NCI-H82 (cell line): ENCODE measurements around the gene ROBO1.

ENCODE experiments used
- DNase-seq: peaks from one replicate; lab custom pipeline; 2025; lab: John Stamatoyannopoulos, UW

Gene ROBO1

DNA sequence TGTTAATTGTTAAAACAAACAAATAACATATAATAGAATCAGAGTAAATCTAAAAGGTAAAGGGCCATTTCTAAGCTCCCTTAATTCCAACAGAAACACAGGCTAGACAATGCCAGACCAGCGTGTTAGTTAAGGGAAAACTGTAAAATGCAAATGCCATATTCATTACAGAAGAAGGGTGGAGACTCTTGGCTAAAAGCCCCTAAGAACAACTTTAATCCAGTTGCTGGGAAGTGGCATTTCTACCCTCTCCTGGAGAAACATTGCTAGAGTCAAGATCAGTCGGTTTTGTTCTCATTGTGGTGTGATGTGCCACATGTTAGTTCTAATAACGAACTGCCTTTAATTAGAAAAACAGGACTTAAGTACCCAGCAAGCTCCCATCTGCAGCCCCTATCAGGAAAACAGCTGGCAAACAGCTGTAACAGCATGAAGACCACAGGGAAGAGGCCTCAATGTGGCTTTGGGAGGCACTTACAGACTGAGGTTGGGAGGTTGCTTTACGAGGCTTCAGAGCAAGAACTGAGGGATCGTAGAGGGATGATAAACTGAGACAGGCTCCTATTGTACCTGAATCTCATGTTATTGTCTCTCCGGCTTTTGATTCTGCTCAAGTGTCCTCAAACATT, 1134.8 kb downstream of the ROBO1 start:
- no peak for DNase-seq

DNA sequence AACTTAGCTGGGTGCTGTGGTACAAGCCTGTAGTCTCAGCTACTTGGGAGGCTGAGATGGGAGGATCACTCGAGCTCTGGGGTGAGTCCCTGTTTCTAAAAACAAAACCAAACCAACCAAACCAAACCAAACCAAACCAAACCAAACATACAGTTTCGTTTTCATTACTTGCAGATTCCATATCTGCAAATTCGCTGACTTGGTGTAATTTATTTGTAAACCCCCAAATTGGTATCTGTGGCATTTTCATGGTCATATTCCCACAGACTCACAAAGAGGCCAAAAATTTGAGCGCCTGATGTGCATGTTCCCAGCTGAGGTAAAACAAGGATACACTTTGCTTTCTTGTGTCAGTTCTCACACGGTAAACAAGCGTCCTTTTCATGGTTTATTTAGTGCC, 1138.3 kb downstream of the ROBO1 start:
- no peak for DNase-seq

DNA sequence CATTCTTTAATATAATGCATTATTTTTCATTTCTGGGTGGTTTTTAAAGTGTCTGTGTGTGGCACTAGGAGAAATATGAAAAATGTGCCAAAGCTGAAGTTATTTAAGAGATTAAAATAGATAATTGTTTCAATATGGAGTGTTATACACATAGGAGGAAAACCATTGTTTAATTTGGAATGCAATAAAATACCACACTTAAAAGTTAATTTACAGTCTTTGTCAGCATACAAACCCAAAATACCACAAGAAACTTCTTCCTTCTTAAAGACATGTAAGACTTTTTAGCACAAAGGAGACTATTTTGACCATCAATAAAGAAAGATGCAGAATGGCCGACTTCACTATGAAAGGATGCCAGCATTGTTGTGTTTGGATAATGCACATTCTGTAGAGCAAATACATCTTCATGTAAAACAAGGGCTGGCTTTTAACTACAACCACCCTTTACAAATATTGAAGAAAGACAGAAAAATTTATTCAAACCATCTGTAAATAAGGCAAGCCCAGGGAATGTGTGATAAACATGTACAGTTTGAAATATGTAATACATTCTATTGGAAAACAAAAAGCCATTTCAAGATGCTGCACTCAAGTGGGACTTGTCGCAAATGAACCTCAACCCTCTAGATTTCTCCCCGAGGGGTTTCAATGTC, 1146.6 kb downstream of the ROBO1 start:
- no peak for DNase-seq

DNA sequence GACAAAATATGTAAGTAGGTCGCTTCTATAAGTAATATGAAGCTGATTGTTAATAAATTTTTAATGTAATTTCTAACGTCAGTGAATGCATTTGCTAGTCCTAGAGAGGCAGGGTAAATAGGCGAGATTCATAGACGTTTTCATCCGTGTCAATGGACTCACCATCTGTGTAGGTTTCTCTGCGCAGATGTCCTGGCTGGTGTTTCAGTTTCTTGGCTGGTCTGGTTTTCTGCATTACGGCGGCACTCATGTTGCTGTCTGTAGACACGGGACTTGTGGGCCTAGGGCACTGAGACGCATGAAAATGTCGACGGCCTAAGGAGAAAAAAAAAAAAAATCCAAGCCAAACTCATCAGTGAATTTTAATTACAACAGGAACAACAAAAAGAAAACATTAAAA, 1153.3 kb downstream of the ROBO1 start:
- peak; percentile 7 for DNase-seq

DNA sequence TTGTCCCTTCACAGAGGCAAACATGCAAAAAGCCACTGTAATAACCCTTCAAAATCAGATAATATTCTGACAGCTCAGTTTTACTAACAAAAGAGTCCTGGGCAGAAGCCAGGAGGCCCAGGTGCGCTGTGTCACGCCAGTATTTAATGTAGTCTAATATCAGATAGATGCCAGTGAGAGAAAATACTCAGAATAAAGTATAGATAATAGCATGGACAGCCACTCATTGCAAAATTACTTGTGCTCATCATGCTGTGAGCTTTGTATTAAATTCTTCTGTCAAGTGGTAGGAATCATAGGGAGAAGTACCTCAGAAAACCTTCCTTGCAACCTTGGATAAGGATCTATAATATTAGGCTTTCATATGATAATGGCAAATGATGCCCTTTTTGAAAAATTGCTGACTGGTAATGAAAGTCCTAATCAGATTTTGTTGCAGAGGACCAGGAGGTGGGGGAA, 1154.3 kb downstream of the ROBO1 start:
- DNase-seq = no peak

DNA sequence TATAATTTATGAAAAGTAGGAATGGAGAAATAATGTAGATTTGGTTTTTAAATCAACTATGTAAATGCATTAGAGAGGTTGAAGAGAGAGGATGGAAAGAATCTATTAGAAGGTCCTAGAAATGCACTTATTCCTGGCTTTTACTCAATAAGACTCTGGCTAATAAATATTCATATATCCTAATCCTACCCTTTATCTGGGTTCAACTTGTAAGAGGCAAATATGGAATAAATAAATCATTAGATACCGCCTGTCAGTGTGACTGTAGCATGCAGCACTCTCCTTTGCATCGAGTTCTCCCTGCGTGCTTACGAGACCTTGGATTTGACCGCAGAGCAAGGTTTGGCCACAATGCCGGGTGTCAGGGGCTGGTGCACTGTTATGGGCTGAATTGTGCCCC, 1156.5 kb downstream of the ROBO1 start:
- no peak for DNase-seq

DNA sequence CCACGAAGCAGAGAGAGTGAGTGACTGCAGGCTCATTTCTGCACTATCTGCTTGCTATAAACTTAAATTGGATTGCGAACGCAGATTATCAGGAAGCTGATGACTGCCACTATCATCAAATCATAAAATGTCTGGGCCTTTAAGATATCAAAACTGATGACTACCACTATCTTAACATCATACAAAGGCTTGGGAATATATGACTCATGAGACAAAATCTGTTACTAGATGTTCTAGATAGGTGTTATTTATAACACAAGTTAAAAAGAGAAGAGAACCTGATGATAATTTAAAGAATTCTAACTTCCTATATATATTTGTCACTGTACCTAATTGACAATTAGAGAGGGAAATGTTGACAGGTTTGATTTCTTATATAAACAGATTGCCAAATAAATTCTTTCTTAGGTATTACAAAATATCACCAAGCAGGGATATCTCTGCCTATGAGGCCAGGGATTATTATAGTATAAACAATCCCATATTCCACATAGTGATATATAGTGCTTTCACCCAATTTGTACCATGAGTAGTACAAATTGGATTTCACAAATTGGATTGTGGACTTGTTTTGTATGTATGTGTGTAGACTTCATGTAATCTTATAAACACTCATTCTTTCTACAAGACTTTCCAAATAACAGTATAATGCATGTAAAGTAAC, 1157.2 kb downstream of the ROBO1 start:
- DNase-seq = peak; percentile 91

DNA sequence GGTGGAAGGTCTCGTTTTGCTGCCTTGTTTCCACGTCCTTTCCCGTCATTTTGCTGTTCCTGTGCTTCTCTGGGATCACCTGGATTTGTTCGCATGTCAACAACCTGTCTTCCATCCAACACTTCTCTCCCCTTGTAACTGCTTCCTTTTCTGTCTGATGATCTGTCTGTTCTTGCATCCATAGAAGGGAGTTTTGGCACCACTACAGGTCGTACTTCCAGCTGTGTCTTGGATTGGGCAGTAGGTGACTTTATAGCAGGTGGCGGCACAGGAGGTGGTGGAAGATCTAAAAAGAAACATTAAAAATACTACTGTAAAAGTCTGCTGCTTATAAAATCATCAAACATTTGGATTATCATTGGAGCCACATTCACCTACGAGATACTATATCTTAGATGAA, 1161.0 kb downstream of the ROBO1 start:
- DNase-seq = no peak

DNA sequence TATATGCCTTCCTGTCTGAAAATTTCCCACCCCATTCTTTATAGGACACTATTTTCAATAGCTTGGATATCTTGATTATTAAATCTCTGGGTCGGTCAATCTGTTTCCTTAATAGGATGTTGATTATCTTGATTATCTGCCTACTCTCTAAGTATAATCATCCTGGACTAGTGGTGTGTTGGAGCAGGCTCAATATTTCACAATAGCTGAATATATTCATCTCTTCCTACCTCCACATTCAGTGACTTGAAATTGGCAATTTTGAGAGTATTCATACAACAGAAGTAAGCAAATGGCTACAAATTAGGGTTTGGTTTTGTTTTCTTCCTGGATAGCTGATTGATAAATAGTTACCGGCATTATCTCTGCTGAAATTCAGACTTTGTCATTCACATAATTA, 1162.6 kb downstream of the ROBO1 start:
- DNase-seq = no peak

DNA sequence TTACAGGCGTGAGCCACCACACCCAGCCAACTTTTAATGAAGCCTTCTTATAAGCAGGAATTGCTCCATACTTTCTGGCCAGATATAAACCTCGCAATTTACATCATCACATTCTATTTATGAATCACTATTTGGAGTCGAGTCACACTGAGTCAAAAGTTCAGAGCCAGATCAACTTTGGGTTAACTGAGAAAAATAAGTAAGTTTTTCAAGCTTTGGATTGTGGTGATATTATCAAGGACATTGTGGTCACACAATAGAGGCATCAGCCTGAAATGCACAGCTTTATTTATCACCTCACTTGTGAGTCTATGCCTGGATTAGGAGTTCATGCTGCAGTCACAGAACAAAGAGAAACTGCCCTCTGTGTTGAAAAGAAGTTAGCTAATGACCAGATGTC, 1163.5 kb downstream of the ROBO1 start:
- DNase-seq = no peak

DNA sequence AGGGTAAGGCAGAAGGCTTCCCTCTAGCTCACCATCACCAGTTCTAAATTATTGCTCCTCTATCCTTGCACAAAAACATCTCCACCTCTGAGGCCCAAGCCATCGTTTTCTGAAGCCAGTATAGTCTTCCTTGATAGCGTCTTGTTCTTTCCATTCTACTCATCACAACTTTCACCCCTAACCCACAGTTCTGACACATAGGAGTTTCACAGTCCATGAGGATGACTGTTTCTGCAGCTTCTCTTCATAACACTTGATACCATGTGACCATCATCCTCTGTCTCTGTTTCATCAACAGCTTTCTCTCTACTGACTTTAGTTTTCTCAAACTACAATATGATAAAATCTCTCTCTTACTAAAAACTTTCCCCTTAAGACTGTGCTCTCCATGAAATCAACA, 1166.5 kb downstream of the ROBO1 start:
- no peak for DNase-seq

DNA sequence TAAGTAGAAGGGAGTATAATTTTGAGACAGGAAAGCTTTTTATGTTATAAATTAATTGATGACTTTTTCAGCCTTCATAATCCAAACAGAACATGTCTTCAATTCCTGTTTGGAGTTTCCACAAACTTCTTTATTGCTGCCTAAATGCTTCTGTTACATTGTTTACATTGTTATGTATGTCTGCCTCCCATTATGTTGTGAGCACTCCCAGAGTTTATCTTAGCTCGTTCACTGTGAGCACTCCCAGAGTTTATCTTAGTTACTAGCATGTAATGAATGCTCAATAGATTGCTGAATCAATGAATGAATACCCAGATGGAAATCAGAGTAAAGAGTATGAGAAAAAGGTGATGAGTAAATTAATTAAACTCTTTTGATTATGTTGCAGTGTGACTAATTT, 1178.0 kb downstream of the ROBO1 start:
- no peak for DNase-seq

DNA sequence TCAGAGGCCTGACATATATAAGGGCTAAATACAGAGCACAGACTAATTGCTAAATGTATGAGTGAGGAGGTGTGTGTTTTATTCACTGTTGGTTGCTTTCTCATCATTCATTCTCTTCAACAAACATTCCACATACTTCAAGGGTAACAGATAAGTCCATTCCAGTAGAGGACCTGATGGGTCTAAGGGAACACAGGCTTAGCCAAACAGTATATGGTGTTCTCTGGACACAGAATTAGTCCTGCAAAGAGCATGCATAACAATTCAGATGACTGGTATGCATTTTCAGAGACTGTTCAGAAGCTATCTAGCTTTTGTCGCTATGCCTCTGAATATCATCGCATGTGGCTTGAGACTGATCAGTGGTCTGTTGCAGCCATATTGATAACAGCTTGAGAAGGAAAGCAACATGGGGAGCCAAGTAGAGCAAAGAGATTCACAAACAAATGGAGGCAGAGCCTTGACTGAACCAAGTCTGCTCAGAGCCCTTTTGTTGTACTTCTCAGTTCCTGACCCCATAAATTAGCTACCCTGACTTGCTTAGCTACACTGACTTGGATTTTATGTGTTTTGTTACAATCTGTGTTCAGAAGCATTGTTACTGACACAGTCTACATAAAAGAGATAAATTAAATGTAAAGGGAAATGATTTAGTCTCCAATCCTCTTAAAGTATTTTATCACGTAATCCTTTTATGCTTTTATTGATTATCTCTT, 1178.7 kb downstream of the ROBO1 start:
- DNase-seq = peak; percentile 15

DNA sequence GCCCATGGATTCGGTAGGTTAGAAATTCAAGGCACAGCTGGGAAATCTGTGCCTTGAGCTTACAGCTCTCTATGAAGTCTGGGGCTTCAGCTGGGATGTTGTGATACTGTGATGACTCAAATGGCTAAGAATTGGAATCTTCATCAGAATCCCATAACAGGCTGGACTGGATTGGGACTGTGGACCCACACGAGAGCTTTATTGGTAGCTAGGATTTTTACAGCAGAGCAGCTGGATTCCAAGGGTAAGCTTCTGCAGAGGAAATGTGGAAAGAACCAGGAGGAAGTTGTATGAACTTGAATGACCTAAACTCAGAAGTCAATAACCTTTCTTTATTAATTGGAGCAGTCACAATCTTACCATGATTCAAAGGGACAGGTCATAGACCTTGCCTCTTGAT, 1187.1 kb downstream of the ROBO1 start:
- no peak for DNase-seq

DNA sequence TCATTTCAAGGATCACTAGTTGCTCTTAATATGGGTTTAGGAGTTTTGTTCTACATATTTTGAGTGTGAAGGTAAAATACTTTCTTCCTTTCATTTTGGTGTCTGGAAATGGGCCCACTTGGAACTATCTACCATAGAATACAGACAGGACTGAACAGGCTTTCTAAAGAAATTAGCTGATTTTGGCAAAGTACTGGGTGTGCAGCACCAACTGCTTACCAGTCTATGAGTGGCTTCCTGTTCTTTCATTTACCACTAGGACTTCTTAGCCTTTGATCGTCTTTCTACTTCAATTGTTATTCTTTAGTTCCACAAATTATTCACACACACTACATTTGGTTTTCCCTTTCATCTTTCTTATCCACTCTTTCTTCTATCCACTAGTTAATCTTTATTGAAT, 1196.3 kb downstream of the ROBO1 start:
- no peak for DNase-seq

DNA sequence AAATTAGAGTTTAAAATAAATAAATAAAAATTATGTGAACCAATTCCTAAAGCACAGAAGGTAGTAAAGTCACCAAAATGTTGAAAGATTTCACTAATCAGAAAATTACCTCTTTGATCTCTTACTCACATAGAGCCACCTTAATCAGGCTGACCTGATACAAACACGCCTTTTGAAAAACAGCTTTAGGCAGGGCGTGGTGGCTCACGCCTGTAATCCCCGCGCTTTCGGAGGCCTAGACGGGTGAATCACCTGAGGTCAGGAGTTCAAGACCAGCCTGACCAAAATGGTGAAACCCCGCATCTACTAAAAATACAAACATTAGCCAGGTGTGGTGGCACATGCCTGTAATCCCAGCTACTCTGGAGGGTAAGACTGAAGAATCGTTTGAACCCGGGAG, 1197.3 kb downstream of the ROBO1 start:
- DNase-seq = no peak

DNA sequence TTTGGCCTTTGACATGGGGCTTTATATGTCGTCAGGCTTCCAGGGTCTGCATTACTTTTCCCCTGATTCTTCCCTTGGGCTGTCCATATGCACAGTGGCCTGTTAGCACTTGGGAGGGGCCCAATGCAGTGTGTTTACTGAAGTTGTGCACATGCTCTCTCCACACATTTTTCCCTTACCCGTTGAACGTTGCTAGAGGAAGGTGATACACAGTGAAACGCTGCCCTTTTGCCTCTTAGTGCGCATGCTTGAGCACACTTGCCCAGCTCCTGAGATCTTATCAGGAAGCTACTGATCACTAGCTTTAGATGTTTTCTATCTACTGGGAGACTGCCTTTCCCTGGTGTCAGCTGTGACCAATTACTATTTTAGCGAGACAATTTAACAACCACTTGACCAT, 1198.0 kb downstream of the ROBO1 start:
- DNase-seq = no peak

DNA sequence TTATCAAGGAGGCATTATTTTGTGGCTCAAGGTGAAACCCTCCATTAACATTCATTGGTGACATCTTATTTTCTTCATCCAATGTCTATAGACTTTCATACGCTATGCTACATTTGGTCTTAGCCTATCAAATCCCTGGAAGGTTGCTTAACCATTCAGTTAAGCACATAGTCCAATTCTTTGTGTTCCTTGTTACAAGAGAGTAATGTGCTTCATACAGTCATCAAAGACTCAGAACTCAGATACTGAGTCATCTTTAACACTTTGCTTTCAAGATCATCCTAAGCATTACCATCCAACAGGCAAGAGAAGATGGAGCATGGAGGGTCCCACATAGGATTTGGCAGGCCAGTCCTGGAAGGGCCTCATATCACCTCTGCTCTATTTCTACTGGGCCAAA, 1202.1 kb downstream of the ROBO1 start:
- DNase-seq = no peak

DNA sequence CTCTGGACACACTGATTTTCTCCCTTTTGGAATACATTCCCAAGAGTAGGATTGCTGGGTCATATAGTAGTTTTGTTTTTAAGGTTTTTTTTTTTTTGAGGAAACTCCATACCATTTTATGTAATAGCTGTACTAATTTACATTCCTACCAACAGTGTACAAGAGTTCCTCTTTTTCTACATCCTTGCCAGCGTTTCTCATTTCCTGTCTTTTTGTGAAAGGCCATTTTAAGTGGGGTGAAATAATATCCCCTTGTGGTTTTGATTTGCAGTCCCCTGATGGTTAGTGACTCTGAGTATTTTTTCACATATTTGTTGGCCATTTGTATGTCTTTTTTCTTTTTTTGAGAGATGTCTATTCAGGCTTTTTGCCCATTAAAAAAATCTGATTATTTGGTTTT, 1205.5 kb downstream of the ROBO1 start:
- no peak for DNase-seq
